Epithelial cell of proximal tubule (primary cell): ENCODE results near the gene DUSP5. TPM values are rescaled to one million over a fixed set of nuclear protein-coding genes. Genes with fewer than 3 reads are reported as not detected.

ENCODE experiments used
- DNase-seq: peaks from one replicate; pipeline ENCODE4 v3.0.0-alpha.2; 2011; ENCODE audit warnings: low read depth
- H3K4me3 ChIP-seq: 2 replicates; pipeline ENCODE4 v1.5.1; 2011; ENCODE audit warnings: low read depth, mild to moderate bottlenecking, low read length
- total RNA-seq: library from RNA; depleted of rRNA; stranded (reverse); fragments of >200 nt; gene quantifications from 2 replicates; pipeline ENCODE4 v1.2.3, GENCODE V29; 2015
- TF ChIP-seq, protein P1 (sequence below): conservative IDR thresholded peaks from 2 replicates; pipeline ENCODE4 v1.5.1; 2012; ENCODE audit warnings: low read depth, mild to moderate bottlenecking, low read length

The DUSP5 gene
- total RNA-seq, 1 donor from 2014 or later, result 76.2 TPM

DNA sequence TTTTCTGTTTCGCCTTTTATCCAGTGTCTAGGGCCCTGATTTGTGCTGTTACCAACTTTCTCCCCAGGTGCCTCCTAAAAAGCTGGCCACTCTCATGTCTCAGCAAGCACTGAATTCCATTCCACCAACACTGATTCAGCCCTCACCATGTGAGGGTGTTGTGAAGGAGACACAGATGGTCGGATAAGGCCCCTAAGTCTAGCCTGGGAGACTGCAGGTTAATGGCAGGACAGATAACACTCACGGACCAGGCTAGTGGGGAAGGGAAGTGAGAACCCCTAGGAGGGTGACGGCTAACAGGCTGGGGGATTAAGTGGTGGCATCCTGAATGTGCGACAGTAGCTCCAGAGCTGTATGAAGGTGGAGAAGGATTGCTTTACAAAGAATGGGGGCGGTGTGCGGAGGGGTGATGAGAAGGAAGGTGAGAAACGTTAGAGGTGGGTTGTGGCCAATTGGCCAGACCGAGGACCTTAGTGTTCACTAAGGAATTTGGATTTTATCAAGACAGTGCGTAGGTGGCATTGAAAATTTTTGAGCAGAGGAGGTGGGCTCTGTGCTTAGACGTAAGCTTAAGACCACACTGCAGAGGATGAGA, 3.8 kb upstream of the DUSP5 start:
- DNase-seq, result no peak
- no peak overlapping the region for H3K4me3 ChIP-seq

GRCh38 chr10:110494532-110494931, 3.2 kb upstream of the DUSP5 start:
- TF ChIP-seq, protein P1, sequence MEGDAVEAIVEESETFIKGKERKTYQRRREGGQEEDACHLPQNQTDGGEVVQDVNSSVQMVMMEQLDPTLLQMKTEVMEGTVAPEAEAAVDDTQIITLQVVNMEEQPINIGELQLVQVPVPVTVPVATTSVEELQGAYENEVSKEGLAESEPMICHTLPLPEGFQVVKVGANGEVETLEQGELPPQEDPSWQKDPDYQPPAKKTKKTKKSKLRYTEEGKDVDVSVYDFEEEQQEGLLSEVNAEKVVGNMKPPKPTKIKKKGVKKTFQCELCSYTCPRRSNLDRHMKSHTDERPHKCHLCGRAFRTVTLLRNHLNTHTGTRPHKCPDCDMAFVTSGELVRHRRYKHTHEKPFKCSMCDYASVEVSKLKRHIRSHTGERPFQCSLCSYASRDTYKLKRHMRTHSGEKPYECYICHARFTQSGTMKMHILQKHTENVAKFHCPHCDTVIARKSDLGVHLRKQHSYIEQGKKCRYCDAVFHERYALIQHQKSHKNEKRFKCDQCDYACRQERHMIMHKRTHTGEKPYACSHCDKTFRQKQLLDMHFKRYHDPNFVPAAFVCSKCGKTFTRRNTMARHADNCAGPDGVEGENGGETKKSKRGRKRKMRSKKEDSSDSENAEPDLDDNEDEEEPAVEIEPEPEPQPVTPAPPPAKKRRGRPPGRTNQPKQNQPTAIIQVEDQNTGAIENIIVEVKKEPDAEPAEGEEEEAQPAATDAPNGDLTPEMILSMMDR, result no peak
- no peak for DNase-seq
- no peak overlapping the region for H3K4me3 ChIP-seq

More for the DNA sequence above, 3.8 kb upstream of the DUSP5 start:
- TF ChIP-seq, protein P1, result no peak

DNA sequence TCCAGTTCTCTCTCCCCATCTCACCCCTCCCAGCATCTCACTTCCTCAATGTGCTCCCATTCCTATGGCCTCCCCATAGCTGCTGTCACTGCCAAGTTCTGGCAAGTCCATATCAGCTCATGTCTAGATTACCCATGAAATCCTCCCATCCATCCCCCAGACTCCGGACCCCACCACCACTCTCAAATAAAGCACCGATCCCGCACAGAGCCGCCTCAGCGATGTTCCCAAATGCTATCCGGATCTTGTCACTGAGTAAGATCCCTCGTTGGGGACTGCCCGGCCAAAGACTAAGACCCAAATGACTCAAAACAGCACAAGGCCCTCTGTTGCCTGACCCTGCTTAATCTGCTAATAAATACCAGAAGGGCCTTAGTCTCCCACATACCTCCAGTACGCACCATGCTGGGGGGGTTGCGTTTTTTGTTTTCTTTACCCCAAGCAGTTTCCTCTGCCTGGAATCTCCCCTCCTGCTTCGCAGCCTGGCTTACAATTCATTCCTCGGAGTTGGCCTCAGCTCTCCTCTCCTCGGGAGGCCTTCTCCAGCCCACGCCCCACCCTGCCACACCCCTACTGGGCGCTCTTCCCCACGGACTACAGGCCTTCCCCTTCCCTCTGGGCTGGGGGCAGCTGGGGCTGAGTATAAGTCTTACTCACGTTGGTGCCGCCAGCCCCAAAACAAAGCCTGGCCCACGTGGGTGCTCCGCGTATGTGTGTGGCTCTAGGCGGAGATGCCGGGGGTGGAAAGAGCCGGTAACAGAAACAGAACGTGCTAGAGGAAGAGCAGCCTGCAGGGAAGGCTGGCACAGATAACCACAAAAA, 1.8 kb upstream of the DUSP5 start:
- TF ChIP-seq, protein P1, result no peak
- no peak for DNase-seq
- H3K4me3 ChIP-seq, result peak overlapping the region; percentile 97

- TF ChIP-seq, protein P1, result no peak
- no peak for DNase-seq
- H3K4me3 ChIP-seq, result peak overlapping the region; percentile 97
These were observed 912 bp upstream of the DUSP5 start for GRCh38 chr10:110496553-110497437.

DNA sequence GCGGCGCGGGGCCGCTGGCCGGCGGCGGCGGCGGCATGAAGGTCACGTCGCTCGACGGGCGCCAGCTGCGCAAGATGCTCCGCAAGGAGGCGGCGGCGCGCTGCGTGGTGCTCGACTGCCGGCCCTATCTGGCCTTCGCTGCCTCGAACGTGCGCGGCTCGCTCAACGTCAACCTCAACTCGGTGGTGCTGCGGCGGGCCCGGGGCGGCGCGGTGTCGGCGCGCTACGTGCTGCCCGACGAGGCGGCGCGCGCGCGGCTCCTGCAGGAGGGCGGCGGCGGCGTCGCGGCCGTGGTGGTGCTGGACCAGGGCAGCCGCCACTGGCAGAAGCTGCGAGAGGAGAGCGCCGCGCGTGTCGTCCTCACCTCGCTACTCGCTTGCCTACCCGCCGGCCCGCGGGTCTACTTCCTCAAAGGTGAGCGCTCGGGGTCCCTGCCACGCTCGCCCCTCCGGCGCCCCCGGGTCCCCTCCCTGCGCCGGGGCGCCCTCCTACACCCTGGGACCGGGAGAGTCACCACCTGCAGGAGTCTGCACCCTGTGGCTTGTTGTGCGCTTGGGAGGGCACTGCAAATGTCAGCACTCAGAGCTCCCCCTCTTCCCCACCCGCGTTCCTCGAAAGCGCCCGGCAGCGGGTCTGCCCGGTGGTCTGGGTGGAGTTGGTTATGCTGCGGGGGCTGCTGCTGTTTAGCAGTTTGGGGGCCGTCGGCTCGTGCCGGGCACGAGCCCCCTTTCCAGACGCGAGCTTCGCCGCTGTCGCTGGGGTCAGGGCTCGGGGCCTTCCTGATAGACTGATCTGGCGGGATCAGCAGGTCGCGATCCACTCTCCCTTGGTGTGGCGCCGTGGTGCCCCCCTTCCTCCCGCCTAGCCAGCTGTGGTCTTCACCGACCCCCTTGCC, 627 bp downstream of the DUSP5 start:
- TF ChIP-seq, protein P1, result no peak
- DNase-seq, result no peak
- H3K4me3 ChIP-seq, result peak overlapping the region; percentile 97
